HepG2 (cell line): Measurements from ENCODE around the gene SUPT6H. TPM values are rescaled to one million over a fixed set of nuclear protein-coding genes. Genes with fewer than 3 reads are reported as not detected.

Source experiments
- ATAC-seq: fragments of 200-7000 bp; cut with Tn5 transposase; 3 replicates; pipeline ENCODE4 v1.9.1; 2020; ENCODE audit warnings: mild to moderate bottlenecking, moderate library complexity
- BruUV-seq: library from RNA; stranded (reverse); fragments of 400-500 nt; replicated peaks from 2 replicates; lab custom pipeline; 2021; lab: Mats Ljungman, UMichigan
- CTCF ChIA-PET: fragments of 300-600 bp; formaldehyde crosslinking; extraction: SDS; loops from one replicate; lab custom pipeline; 2021; ENCODE audit warnings: low total read pairs, inconsistent platforms, low intra/inter-chr PET ratio; lab: Yijun Ruan, JAX
- POLR2A ChIA-PET: fragments of 350-600 bp; sonication (Branson Sonifier 250); formaldehyde crosslinking; loops from one replicate; lab custom pipeline; 2020; ENCODE audit warnings: antibody characterized with exemption, inconsistent platforms; lab: Yijun Ruan, JAX
- DNase-seq: peaks from one replicate; pipeline ENCODE4 v3.0.0-alpha.2; 2015; ENCODE audit warnings: low spot score
- FAIRE-seq: peaks from 3 replicates; lab custom pipeline; 2011; peaks lifted over from hg19 to GRCh38; lab: Jason Lieb, UNC
- H2AFZ ChIP-seq: one replicate; pipeline ENCODE4 v1.6.1; 2011; ENCODE audit warnings: low read length, inconsistent platforms
- H3K27ac ChIP-seq: fragments of 300-600 bp; 3 replicates; pipeline ENCODE4 v1.8.0; 2011; ENCODE audit warnings: mixed run types, mild to moderate bottlenecking, mixed read lengths, low read length, inconsistent platforms; ENCODE audit not compliant: insufficient read depth; ENCODE audit errors: extremely low read length
- H3K27me3 ChIP-seq, 2 experiments: fragments of 200-600 bp in 1 of 2; 2 replicates in 1 of 2; 3 replicates in 1 of 2; pipeline versions ENCODE4 v1.6.0 to v1.8.0; 2011; ENCODE audit warnings: low read length in 2 of 2, mild to moderate bottlenecking in 2 of 2, moderate library complexity in 2 of 2, inconsistent platforms in 1 of 2; ENCODE audit not compliant: insufficient read depth in 2 of 2, control insufficient read depth in 1 of 2
- H3K36me3 ChIP-seq, 2 experiments: fragments of 200-600 bp in 1 of 2; replicated peaks in 1 of 2; 2 replicates in 1 of 2; 3 replicates in 1 of 2; pipeline versions ENCODE4 v1.5.1 to v1.8.0; 2011; ENCODE audit warnings: low read length in 2 of 2, inconsistent platforms in 1 of 2; ENCODE audit not compliant: insufficient read depth in 2 of 2, control insufficient read depth in 1 of 2
- H3K4me1 ChIP-seq: 2 replicates; pipeline ENCODE4 v1.5.1; 2012; ENCODE audit warnings: low read length, inconsistent platforms; ENCODE audit not compliant: insufficient read depth
- H3K4me2 ChIP-seq: 2 replicates; pipeline ENCODE4 v1.6.0; 2011; ENCODE audit warnings: low read depth, low read length, inconsistent platforms
- H3K4me3 ChIP-seq, 3 experiments: fragments of 200-600 bp in 1 of 3; sonication (generic), shearing (Covaris generic) in 1 of 3; replicated peaks in 1 of 3; 2 replicates each; pipeline ENCODE4 v1.5.1; 2011 to 2016; ENCODE audit warnings: low read length in 3 of 3, inconsistent platforms in 2 of 3, low read depth in 2 of 3, mild to moderate bottlenecking in 2 of 3, control low read depth in 1 of 3, mixed read lengths in 1 of 3; ENCODE audit not compliant: insufficient read depth in 1 of 3
- H3K79me2 ChIP-seq: one replicate; pipeline ENCODE4 v1.6.1; 2011; ENCODE audit warnings: low read length, inconsistent platforms; ENCODE audit not compliant: insufficient read depth
- H3K9ac ChIP-seq: 2 replicates; pipeline ENCODE4 v1.6.0; 2011; ENCODE audit warnings: mild to moderate bottlenecking, low read depth, low read length, inconsistent platforms; ENCODE audit not compliant: insufficient read depth
- H3K9me3 ChIP-seq: 2 replicates; pipeline ENCODE4 v1.5.1; 2012; ENCODE audit warnings: mild to moderate bottlenecking, low read length
- H4K20me1 ChIP-seq: 2 replicates; pipeline ENCODE4 v1.6.0; 2011; ENCODE audit warnings: inconsistent platforms, mild to moderate bottlenecking, low read length, moderate library complexity; ENCODE audit not compliant: insufficient read depth
- AFF4 ChIP-seq: sonication (generic); formaldehyde crosslinking; IDR thresholded peaks from 2 replicates; pipeline ENCODE4 v1.4.0; 2020; ENCODE audit warnings: missing genetic modification reagents
- ATF3 ChIP-seq: sonication (generic); formaldehyde crosslinking; IDR thresholded peaks from 2 replicates; pipeline ENCODE4 v1.4.0; 2020; ENCODE audit warnings: missing genetic modification reagents
- BRF2 ChIP-seq: sonication (generic); formaldehyde crosslinking; IDR thresholded peaks from 2 replicates; pipeline ENCODE4 v1.8.1; 2022; ENCODE audit warnings: mild to moderate bottlenecking, missing genetic modification reagents
- CAMTA2 ChIP-seq: sonication (generic); formaldehyde crosslinking; IDR thresholded peaks from 2 replicates; pipeline ENCODE4 v1.4.0; 2020; ENCODE audit warnings: mild to moderate bottlenecking, missing genetic modification reagents, borderline replicate concordance
- DPF2 ChIP-seq: sonication (generic); formaldehyde crosslinking; IDR thresholded peaks from 2 replicates; pipeline ENCODE4 v1.4.0; 2020; ENCODE audit warnings: mild to moderate bottlenecking, low read depth, missing genetic modification reagents, borderline replicate concordance
- HNRNPH1 ChIP-seq: fragments of 200-400 bp; formaldehyde crosslinking; optimal IDR thresholded peaks from 2 replicates; pipeline ENCODE3; 2017; ENCODE audit warnings: mild to moderate bottlenecking, low read depth, low read length
- SNAPC2 ChIP-seq: sonication (generic); formaldehyde crosslinking; IDR thresholded peaks from 2 replicates; pipeline ENCODE4 v1.8.1; 2022; ENCODE audit warnings: mild to moderate bottlenecking, missing genetic modification reagents
- ZHX1 ChIP-seq: sonication (generic); formaldehyde crosslinking; IDR thresholded peaks from 2 replicates; pipeline ENCODE4 v1.8.1; 2022; ENCODE audit warnings: low read depth, mild to moderate bottlenecking, missing genetic modification reagents
- ZMYM3 ChIP-seq: sonication (generic); formaldehyde crosslinking; IDR thresholded peaks from 2 replicates; pipeline ENCODE4 v1.5.1; 2020; ENCODE audit warnings: mild to moderate bottlenecking, missing genetic modification reagents
- ZNF430 ChIP-seq: sonication (generic); formaldehyde crosslinking; IDR thresholded peaks from 2 replicates; pipeline ENCODE4 v1.9.0; 2021; ENCODE audit warnings: mild to moderate bottlenecking, missing genetic modification reagents
- ZNF468 ChIP-seq: sonication (generic); formaldehyde crosslinking; IDR thresholded peaks from 2 replicates; pipeline ENCODE4 v1.8.0; 2022; ENCODE audit warnings: mild to moderate bottlenecking, moderate library complexity, missing genetic modification reagents
- ZNF850 ChIP-seq: sonication (generic); formaldehyde crosslinking; conservative IDR thresholded peaks from 2 replicates; pipeline ENCODE4 v1.9.0; 2021; ENCODE audit warnings: mild to moderate bottlenecking, missing genetic modification reagents
- WGBS: methylation state at CpG from one replicate; pipeline ENCODE4 v1.1.6; 2017; ENCODE audit warnings: low lambda C conversion rate; 5-methylcytosine and 5-hydroxymethylcytosine counted together
- in situ Hi-C: cut with HindIII; loops from 2 replicates; pipeline ENCODE4 v1.10.0; 2017; ENCODE audit warnings: low pct_unique_long_range_greater_than_20kb; ENCODE audit not compliant: extremely low pct_ligation_motif_present
- intact Hi-C: fragments of 100-400 bp; cut with micrococcal nuclease; formaldehyde crosslinking; loops from one replicate; pipeline ENCODE4 v1.10.0; 2022; ENCODE audit not compliant: unreplicated experiment
- polyA plus RNA-seq, 8 experiments: library from polyadenylated mRNA; depleted of rRNA in 3 of 8; stranded (reverse) in 7 of 8; unstranded in 1 of 8; fragments of >200 nt; fragmentation: Illumina TruSeq in 4 of 8; extraction: Trizol in 4 of 8; gene quantifications; 2 replicates each; pipeline versions ENCODE4 v1.2.1 to v1.2.3, GENCODE V29; 2011 to 2016; ENCODE audit warnings: low read depth in 4 of 8, missing spikeins in 1 of 8, mixed read lengths in 1 of 8; ENCODE audit not compliant: insufficient read depth in 1 of 8
- total RNA-seq, 5 experiments: library from RNA; depleted of rRNA; stranded (reverse); fragments of >200 nt; fragmentation: Illumina TruSeq; extraction: Trizol; gene quantifications; 2 replicates each; pipeline ENCODE4 v1.2.3, GENCODE V29; 2016; ENCODE audit warnings: low read depth in 1 of 5
- TF ChIP-seq, protein P1 (sequence below): sonication (generic); formaldehyde crosslinking; IDR thresholded peaks from 2 replicates; pipeline ENCODE4 v1.4.0; 2020; ENCODE audit warnings: missing genetic modification reagents

The SUPT6H gene
- total and polyA plus RNA-seq, 2 of the 13 experiments (the other 11 are each of a cell fraction or from before 2014, with no cell fraction given): 32.7 to 39.9 TPM

GRCh38 chr17:28724500-28725165 lies 62.6 kb downstream of the SUPT6H start:
- peaks cover 58% of the 10 kb centered on the region for H3K4me1 ChIP-seq
- peak overlapping the region; percentile 82 for H3K4me2 ChIP-seq
- no peaks in the 10 kb centered on the region; a peak in 1 of 5 replicates for H3K27me3 ChIP-seq
- H3K9ac ChIP-seq: peak overlapping the region; percentile 93
- peaks cover 40% of the 10 kb centered on the region for H3K79me2 ChIP-seq
- H3K4me3 ChIP-seq: peak overlapping the region in 2 of 3 experiments; percentile 48 to 90; a peak in 4 of 6 replicates
- in situ Hi-C loops (loop anchor here (25.0 kb wide), 1 partner anchor 388 kb away; no protein-coding TSS in a partner anchor), intact Hi-C loops (loop anchor here (5.0 kb wide), 1 partner anchor 77 kb away; the partner anchor contains the start of gene BLTP2)
- DNase-seq (no peak), FAIRE-seq (peak; percentile 39), ATAC-seq (no peak)
- H3K36me3 ChIP-seq: peaks cover 8 to 38% of the 10 kb centered on the region in 2 experiments; a peak in 4 of 5 replicates
- 82% methylated on average over 10 of the region's 10 CpGs for WGBS
- H3K9me3 ChIP-seq: no peaks in the 10 kb centered on the region
- H3K27ac ChIP-seq: peak overlapping the region; percentile 88
- ChIA-PET CTCF (interaction anchor here (1.2 to 5.0 kb wide), 2 partner anchors 25 to 26 kb away, joined by 3 to 142 read pairs; no protein-coding TSS in a partner anchor), POLR2A (interaction anchor here (0.7 to 8.7 kb wide), 8 partner anchors 13 to 227 kb away, joined by 3 to 590 read pairs (median 14); partner anchors contain the start of genes BLTP2, PHF12, PROCA1 and SDF2)
- H4K20me1 ChIP-seq: peaks cover 42% of the 10 kb centered on the region
- H2AFZ ChIP-seq: no peak overlapping the region
- no TSS peak for BruUV-seq
- TF ChIP-seq ZNF850 (CRISPR knock-in tag): no peak
- TF ChIP-seq BRF2 (CRISPR knock-in tag): no peak
- no peak for TF ChIP-seq SNAPC2 (CRISPR knock-in tag)
- TF ChIP-seq ZNF468 (CRISPR knock-in tag): no peak
- TF ChIP-seq ATF3: no peak
- no peak for TF ChIP-seq DPF2 (CRISPR knock-in tag)
- no peak for TF ChIP-seq HNRNPH1
- TF ChIP-seq CAMTA2: no peak
- TF ChIP-seq ZHX1: no peak
- TF ChIP-seq, protein P1, sequence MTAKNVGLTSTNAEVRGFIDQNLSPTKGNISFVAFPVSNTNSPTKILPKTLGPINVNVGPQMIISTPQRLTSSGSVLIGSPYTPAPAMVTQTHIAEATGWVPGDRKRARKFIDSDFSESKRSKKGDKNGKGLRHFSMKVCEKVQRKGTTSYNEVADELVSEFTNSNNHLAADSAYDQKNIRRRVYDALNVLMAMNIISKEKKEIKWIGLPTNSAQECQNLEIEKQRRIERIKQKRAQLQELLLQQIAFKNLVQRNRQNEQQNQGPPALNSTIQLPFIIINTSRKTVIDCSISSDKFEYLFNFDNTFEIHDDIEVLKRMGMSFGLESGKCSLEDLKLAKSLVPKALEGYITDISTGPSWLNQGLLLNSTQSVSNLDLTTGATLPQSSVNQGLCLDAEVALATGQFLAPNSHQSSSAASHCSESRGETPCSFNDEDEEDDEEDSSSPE: no peak
- TF ChIP-seq AFF4 (CRISPR knock-in tag): no peak
- TF ChIP-seq ZNF430 (CRISPR knock-in tag): no peak
- no peak for TF ChIP-seq ZMYM3 (CRISPR knock-in tag)
